H9 (cell line): Measurements from ENCODE around the gene EDAR. TPM values are rescaled to one million over a fixed set of nuclear protein-coding genes. Genes with fewer than 3 reads are reported as not detected.
A peak's percentile ranks its signal among the peaks of the same experiment; 100 is the strongest.

Experiments used
- DNase-seq: peaks from one replicate; pipeline ENCODE4 v3.0.0-alpha.2; 2017
- H2AFZ ChIP-seq: one replicate; pipeline ENCODE4 v1.6.1; 2013; ENCODE audit warnings: mild to moderate bottlenecking, low read length, control low read depth, moderate library complexity
- H2AK5ac ChIP-seq: 2 replicates; pipeline ENCODE4 v1.6.1; 2013; ENCODE audit warnings: low read length, control low read depth, mixed read lengths; ENCODE audit not compliant: insufficient read length
- H2BK120ac ChIP-seq: one replicate; pipeline ENCODE4 v1.6.1; 2013; ENCODE audit warnings: low read depth, mild to moderate bottlenecking, low read length, control low read depth, inconsistent platforms; ENCODE audit not compliant: poor library complexity, severe bottlenecking
- H2BK12ac ChIP-seq: 2 replicates; pipeline ENCODE4 v1.6.1; 2013; ENCODE audit warnings: low read length, control low read depth, mixed read lengths, low read depth; ENCODE audit not compliant: insufficient read length
- H2BK15ac ChIP-seq: 2 replicates; pipeline ENCODE4 v1.6.1; 2013; ENCODE audit warnings: low read depth, low read length, control low read depth
- H2BK20ac ChIP-seq: one replicate; pipeline ENCODE4 v1.6.1; 2013; ENCODE audit warnings: low read depth, mild to moderate bottlenecking, low read length, control low read depth, inconsistent platforms; ENCODE audit not compliant: poor library complexity, severe bottlenecking
- H2BK5ac ChIP-seq: 2 replicates; pipeline ENCODE4 v1.6.1; 2013; ENCODE audit warnings: low read length, control low read depth, mixed read lengths; ENCODE audit not compliant: insufficient read length
- H3K14ac ChIP-seq: 2 replicates; pipeline ENCODE4 v1.6.1; 2013; ENCODE audit warnings: low read length, control low read depth; ENCODE audit not compliant: insufficient read depth
- H3K18ac ChIP-seq: 2 replicates; pipeline ENCODE4 v1.6.1; 2013; ENCODE audit warnings: low read depth, mild to moderate bottlenecking, mixed read lengths, low read length, control low read depth; ENCODE audit not compliant: insufficient read length
- H3K23ac ChIP-seq: 2 replicates; pipeline ENCODE4 v1.6.1; 2013; ENCODE audit warnings: low read length, control low read depth, mixed read lengths, low read depth; ENCODE audit not compliant: insufficient read length
- H3K23me2 ChIP-seq: 2 replicates; pipeline ENCODE4 v1.6.1; 2013; ENCODE audit warnings: low read depth, mild to moderate bottlenecking, mixed read lengths, low read length, control low read depth; ENCODE audit not compliant: insufficient read length, poor library complexity, severe bottlenecking
- H3K27ac ChIP-seq: 2 replicates; pipeline ENCODE4 v1.5.1; 2013; ENCODE audit warnings: low read length, control low read depth, mixed read lengths, low read depth; ENCODE audit not compliant: insufficient read length
- H3K27me3 ChIP-seq: 2 replicates; pipeline ENCODE4 v1.6.1; 2013; ENCODE audit warnings: low read length, control low read depth, inconsistent platforms; ENCODE audit not compliant: insufficient read depth
- H3K4ac ChIP-seq: 2 replicates; pipeline ENCODE4 v1.6.1; 2013; ENCODE audit warnings: low read depth, mild to moderate bottlenecking, control low read depth, inconsistent platforms, low read length, moderate library complexity
- H3K4me1 ChIP-seq: 2 replicates; pipeline ENCODE4 v1.6.1; 2013; ENCODE audit warnings: low read length, control low read depth, inconsistent platforms; ENCODE audit not compliant: insufficient read depth
- H3K4me2 ChIP-seq: 2 replicates; pipeline ENCODE4 v1.6.1; 2013; ENCODE audit warnings: low read length, control low read depth, mixed read lengths; ENCODE audit not compliant: insufficient read length, insufficient read depth
- H3K56ac ChIP-seq: 2 replicates; pipeline ENCODE4 v1.6.1; 2013; ENCODE audit warnings: low read depth, mild to moderate bottlenecking, mixed read lengths, low read length, control low read depth; ENCODE audit not compliant: insufficient read length
- H3K79me1 ChIP-seq: 2 replicates; pipeline ENCODE4 v1.6.1; 2013; ENCODE audit warnings: low read depth, mild to moderate bottlenecking, moderate library complexity, low read length, control low read depth, inconsistent platforms; ENCODE audit not compliant: insufficient read depth, poor library complexity, severe bottlenecking
- H3K79me2 ChIP-seq: 2 replicates; pipeline ENCODE4 v1.6.1; 2013; ENCODE audit warnings: low read length, control low read depth, inconsistent platforms; ENCODE audit not compliant: insufficient read depth
- H3K9ac ChIP-seq: 2 replicates; pipeline ENCODE4 v1.6.1; 2013; ENCODE audit warnings: low read length, control low read depth, mixed read lengths; ENCODE audit not compliant: insufficient read length; ENCODE audit errors: extremely low read depth
- H3K9me3 ChIP-seq: one replicate; pipeline ENCODE4 v1.6.1; 2013; ENCODE audit warnings: low read depth, low read length, inconsistent platforms; ENCODE audit not compliant: control insufficient read depth
- H3T11ph ChIP-seq: one replicate; pipeline ENCODE4 v1.6.1; 2013; ENCODE audit warnings: mild to moderate bottlenecking, low read length, control low read depth, inconsistent platforms
- H4K20me1 ChIP-seq: one replicate; pipeline ENCODE4 v1.6.1; 2013; ENCODE audit not compliant: control insufficient read depth, insufficient read length, insufficient read depth
- H4K5ac ChIP-seq: 2 replicates; pipeline ENCODE4 v1.6.1; 2013; ENCODE audit warnings: low read depth, mild to moderate bottlenecking, mixed read lengths, low read length, control low read depth; ENCODE audit not compliant: insufficient read length
- H4K8ac ChIP-seq: replicated peaks from 2 replicates; pipeline ENCODE4 v1.6.1; 2013; ENCODE audit warnings: low read length, control low read depth, mixed read lengths, low read depth; ENCODE audit not compliant: insufficient read length
- H4K91ac ChIP-seq: 2 replicates; pipeline ENCODE4 v1.6.1; 2013; ENCODE audit warnings: low read depth, mild to moderate bottlenecking, moderate library complexity, mixed read lengths, low read length, control low read depth; ENCODE audit not compliant: insufficient read length
- H3K27ac Mint-ChIP-seq, 3 experiments: 2 replicates in 2 of 3; 3 replicates in 1 of 3; pipeline ENCODE4 v1.8.0; 2020 to 2021; ENCODE audit warnings: mixed read lengths in 3 of 3, mild to moderate bottlenecking in 1 of 3, moderate library complexity in 1 of 3
- H3K27me3 Mint-ChIP-seq: 2 replicates; pipeline ENCODE4 v1.8.0; 2021; ENCODE audit warnings: low read depth, mild to moderate bottlenecking, moderate library complexity, mixed read lengths
- H3K36me3 Mint-ChIP-seq, 3 experiments: 2 replicates in 2 of 3; 3 replicates in 1 of 3; pipeline ENCODE4 v1.8.0; 2020 to 2021; ENCODE audit warnings: low read depth in 3 of 3, mixed read lengths in 3 of 3; ENCODE audit not compliant: insufficient read depth in 1 of 3
- H3K4me1 Mint-ChIP-seq, 2 experiments: 2 replicates each; pipeline ENCODE4 v1.8.0; 2020; ENCODE audit warnings: mixed read lengths in 2 of 2
- H3K4me3 Mint-ChIP-seq, 2 experiments: 2 replicates in 1 of 2; 3 replicates in 1 of 2; pipeline ENCODE4 v1.8.0; 2020 to 2021; ENCODE audit warnings: mild to moderate bottlenecking in 2 of 2, mixed read lengths in 2 of 2, moderate library complexity in 1 of 2
- H3K9me3 Mint-ChIP-seq, 2 experiments: 2 replicates in 1 of 2; 3 replicates in 1 of 2; pipeline ENCODE4 v1.8.0; 2020; ENCODE audit warnings: mild to moderate bottlenecking in 2 of 2, mixed read lengths in 2 of 2, moderate library complexity in 1 of 2
- WGBS: extraction: QIAGEN DNeasy Blood & Tissue Kit; methylation state at CpG from one replicate; pipeline ENCODE4 v1.1.7; 2013; ENCODE audit warnings: missing lambda C conversion rate, low lambda C conversion rate, mixed read lengths; ENCODE audit not compliant: insufficient read length; ENCODE audit errors: extremely low coverage; 5-methylcytosine and 5-hydroxymethylcytosine counted together
- total RNA-seq: library from RNA; stranded (reverse); gene quantifications from 2 replicates; pipeline ENCODE4 v1.2.1, GENCODE V29; 2021
- TF ChIP-seq, protein P1 (sequence below): fragments of 200-600 bp; sonication (generic); conservative IDR thresholded peaks from 3 replicates; pipeline ENCODE4 v1.8.0; 2021; ENCODE audit warnings: antibody characterized with exemption, mild to moderate bottlenecking

EDAR gene
- total RNA-seq, 1 experiment from 2014 or later = not detected

DNA sequence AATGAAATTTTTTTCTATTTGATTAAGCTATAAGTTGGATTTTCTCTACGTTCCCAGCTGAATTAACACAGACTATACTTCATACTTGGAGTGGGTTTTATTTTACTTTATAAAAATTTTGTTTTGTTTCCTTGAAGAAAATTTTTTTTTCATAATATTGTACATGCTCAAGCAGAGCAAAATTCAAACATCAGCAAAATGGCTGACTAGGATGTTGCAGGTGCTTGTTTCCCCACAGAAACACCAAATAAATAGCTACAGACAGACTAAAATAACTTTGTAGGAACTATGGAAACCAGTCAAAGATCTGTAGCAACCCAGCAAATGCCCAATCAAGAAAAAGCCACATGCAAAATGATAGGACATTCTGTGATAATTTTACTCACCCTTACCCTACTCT is 120.1 kb downstream of the EDAR start:
- Histone ChIP-seq H3K14ac (no peak overlapping the region), H4K5ac (no peak overlapping the region), H3K4ac (no peak overlapping the region), H3K18ac (no peak overlapping the region), H2BK5ac (no peak overlapping the region), H3K9ac (no peak overlapping the region), H3K23ac (no peak overlapping the region), H2BK20ac (no peak overlapping the region), H3K23me2 (no peaks in the 10 kb centered on the region), H2BK120ac (no peak overlapping the region), H3K4me1 (no peaks in the 10 kb centered on the region), H2AK5ac (no peak overlapping the region), H3K79me1 (no peaks in the 10 kb centered on the region), H3K27ac (no peak overlapping the region), H2BK15ac (no peak overlapping the region), H2BK12ac (no peak overlapping the region), H3T11ph (no peak overlapping the region), H4K20me1 (no peaks in the 10 kb centered on the region), H2AFZ (no peak overlapping the region), H3K9me3 (no peaks in the 10 kb centered on the region), H3K27me3 (no peaks in the 10 kb centered on the region), H3K79me2 (no peaks in the 10 kb centered on the region), H4K8ac (no peak overlapping the region), H4K91ac (no peak overlapping the region), H3K4me2 (no peak overlapping the region), H3K56ac (no peak overlapping the region)
- Mint-ChIP-seq H3K36me3 (peaks cover 24 to 43% (median 34%) of the 10 kb centered on the region in 3 experiments), H3K4me3 (no peak overlapping the region), H3K9me3 (peaks cover 0 to 4% of the 10 kb centered on the region in 2 experiments; a peak in 2 of 5 replicates), H3K27ac (0 out of 7 replicates have a peak overlapping the region, but pooled peaks of 1 of the 3 experiments have one; percentile 12), H3K4me1 (peaks cover 5 to 7% of the 10 kb centered on the region in 2 experiments; a peak in 3 of 4 replicates), H3K27me3 (no peaks in the 10 kb centered on the region)
- TF ChIP-seq, protein P1, sequence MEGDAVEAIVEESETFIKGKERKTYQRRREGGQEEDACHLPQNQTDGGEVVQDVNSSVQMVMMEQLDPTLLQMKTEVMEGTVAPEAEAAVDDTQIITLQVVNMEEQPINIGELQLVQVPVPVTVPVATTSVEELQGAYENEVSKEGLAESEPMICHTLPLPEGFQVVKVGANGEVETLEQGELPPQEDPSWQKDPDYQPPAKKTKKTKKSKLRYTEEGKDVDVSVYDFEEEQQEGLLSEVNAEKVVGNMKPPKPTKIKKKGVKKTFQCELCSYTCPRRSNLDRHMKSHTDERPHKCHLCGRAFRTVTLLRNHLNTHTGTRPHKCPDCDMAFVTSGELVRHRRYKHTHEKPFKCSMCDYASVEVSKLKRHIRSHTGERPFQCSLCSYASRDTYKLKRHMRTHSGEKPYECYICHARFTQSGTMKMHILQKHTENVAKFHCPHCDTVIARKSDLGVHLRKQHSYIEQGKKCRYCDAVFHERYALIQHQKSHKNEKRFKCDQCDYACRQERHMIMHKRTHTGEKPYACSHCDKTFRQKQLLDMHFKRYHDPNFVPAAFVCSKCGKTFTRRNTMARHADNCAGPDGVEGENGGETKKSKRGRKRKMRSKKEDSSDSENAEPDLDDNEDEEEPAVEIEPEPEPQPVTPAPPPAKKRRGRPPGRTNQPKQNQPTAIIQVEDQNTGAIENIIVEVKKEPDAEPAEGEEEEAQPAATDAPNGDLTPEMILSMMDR = no peak
- no CpG with 5 or more reads among the region's 1 CpG for WGBS
- no peak for DNase-seq
